Measurements from ENCODE around the gene SMIM44.

The SMIM44 gene

DNA sequence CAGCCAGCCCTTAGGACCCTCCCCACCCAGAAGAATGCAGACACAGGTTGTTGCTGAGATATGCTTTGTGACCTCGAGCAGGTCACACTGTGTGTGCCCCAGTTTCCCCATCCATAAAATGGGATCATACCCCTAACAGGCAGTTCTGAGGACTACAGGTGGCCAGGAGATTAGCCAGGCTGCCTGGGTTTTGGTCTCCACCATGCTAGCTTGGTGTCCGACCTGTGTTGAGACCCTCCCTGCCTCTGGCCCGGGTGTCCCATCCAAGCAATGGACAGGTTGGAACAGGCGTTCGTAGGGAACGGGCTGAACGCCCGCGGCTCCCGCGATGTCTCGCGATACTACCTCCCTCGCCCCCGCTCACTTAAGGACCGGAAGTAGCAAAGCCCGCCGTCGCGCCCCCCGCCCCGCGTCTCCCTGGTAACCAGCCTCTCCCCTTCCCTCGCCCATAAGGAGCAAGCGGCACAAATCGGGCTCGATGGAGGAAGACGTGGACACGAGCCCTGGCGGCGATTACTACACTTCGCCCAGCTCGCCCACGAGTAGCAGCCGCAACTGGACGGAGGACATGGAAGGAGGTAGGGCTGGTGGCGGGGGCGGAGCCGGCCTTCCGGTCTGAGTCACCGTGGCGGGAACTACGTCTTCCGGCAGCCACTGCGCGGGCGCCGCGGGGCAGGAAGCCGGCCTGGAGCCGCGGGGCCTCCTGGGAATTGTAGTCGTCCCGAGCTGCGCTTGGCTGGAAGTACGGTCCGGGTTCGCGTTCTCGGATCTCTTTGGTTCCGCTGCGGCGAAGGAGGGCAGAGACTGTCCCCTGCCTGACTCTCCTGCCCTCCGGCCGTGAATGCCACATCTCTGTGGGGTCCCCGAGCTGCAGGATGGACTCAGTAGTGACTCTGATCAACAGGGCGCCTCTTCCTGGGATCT, 48.3 kb downstream of the SMIM44 start:
- peak; percentile 31 for DNase-seq (ENCODE audit: low read depth)

DNA sequence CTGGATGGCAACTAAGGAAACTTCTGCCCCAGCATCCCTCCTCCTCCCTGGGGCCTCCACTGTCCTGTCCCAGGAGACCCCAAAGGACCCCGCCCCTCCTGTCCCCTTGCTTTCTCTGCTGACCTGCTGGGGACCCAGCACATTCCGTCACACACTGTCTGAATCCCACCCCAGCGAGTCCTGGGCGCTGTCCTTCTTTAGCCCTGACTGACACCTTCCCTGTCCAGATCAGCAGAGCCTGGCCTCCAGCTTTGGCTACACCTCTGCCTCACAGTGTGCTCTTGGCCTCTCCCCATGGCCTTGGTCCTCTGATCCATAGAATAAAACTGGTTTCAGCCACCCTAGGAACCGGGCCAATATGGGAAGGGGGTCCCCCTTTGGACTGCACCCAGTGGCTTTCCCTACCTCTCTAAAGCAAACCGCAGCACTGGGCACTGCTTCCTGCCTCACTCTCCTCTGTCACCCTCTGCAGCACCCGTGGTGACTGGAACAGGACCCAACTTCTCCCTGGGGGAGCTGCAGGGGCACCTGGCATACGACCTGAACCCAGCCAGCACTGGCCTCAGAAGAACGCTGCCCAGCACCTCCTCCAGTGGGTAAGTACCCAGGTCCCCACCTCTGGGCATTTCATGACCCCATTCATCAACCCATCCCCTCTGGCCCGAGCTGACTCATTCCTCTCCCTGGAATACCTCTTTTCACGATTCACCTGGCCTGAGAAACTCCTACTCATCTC, 49.3 kb downstream of the SMIM44 start:
- DNase-seq (ENCODE audit: low read depth), result no peak

DNA sequence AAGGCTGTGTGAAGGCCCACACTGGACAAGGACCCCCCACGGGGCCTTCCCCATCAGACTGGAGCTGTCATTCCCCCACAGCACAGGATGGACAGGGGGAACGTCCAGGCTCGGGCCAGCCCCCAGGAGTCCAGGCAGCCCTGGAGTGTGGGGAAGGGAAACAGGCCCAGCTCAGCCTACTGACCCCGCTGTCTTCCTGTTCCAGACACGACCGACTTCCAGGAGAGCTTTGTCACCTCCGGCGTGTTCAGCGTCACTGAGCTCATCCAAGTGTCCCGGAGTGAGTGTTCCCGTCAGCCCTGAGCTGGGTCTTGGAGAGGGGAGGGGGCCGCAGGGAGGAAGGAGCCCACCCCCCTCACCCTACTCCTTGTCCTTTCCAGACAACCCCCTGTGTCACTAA, 49.9 kb downstream of the SMIM44 start:
- no peak for DNase-seq (ENCODE audit: low read depth)

Data from HS-27A (cell line).